Cardiac fibroblast (primary cell): ENCODE data around the gene NUAK2.

Experiments
- DNase-seq, 2 donors: peaks; one replicate each; pipeline versions ENCODE4 v3.0.0 to v3.0.0-alpha.2; 2010; ENCODE audit warnings: low read depth in 2 of 2
- H3K4me3 ChIP-seq, 2 donors: replicated peaks in 1 of 2; 1 replicate in 1 of 2; 2 replicates in 1 of 2; pipeline ENCODE4 v1.5.1; 2011; ENCODE audit warnings: low read depth in 2 of 2, low read length in 2 of 2, mild to moderate bottlenecking in 2 of 2, moderate library complexity in 1 of 2
- CTCF ChIP-seq: IDR thresholded peaks from one replicate; pipeline ENCODE4 v1.5.1; 2011; ENCODE audit warnings: low read depth, mild to moderate bottlenecking, low read length, inconsistent platforms

NUAK2 gene

GRCh38 chr1:205274041-205274691 lies 47.4 kb downstream of the NUAK2 start:
- no peak overlapping the region for H3K4me3 ChIP-seq
- no peak for DNase-seq

GRCh38 chr1:205273551-205273982 lies 48.0 kb downstream of the NUAK2 start:
- H3K4me3 ChIP-seq, result no peak overlapping the region
- TF ChIP-seq CTCF, result peak; percentile 98
- peak; percentile 81 to 82 for DNase-seq

More at GRCh38 chr1:205274041-205274691, 47.4 kb downstream of the NUAK2 start:
- TF ChIP-seq CTCF, result no peak

GRCh38 chr1:205272536-205272935 lies 49.0 kb downstream of the NUAK2 start:
- TF ChIP-seq CTCF, result no peak
- no peak for DNase-seq
- H3K4me3 ChIP-seq, result no peak overlapping the region

GRCh38 chr1:205271745-205272144 lies 49.8 kb downstream of the NUAK2 start:
- no peak for TF ChIP-seq CTCF
- no peak overlapping the region for H3K4me3 ChIP-seq
- DNase-seq, result no peak

- TF ChIP-seq CTCF, result peak; percentile 38
- H3K4me3 ChIP-seq, result no peak overlapping the region
- peak; percentile 62 to 73 for DNase-seq
Observed at GRCh38 chr1:205271277-205271676, 50.3 kb downstream of the NUAK2 start.

- no peak overlapping the region for H3K4me3 ChIP-seq
- DNase-seq, result peak in 1 of 2 donors; percentile 75
- no peak for TF ChIP-seq CTCF
Observed at GRCh38 chr1:205270764-205271163, 50.8 kb downstream of the NUAK2 start.

- TF ChIP-seq CTCF, result no peak
- H3K4me3 ChIP-seq, result no peak overlapping the region
- no peak for DNase-seq
Observed at GRCh38 chr1:205270271-205270670, 51.3 kb downstream of the NUAK2 start.
